GM19035 (cell line): ENCODE measurements around the gene TRIM51.
"Not testable (repeated sequence)": the region's sequence is repeated elsewhere in the genome, so short reads cannot be mapped to it uniquely, and the experiment has no call there.

Experiments
- ATAC-seq: cut with Tn5 transposase; IDR thresholded peaks from one replicate; pipeline ENCODE4 v1.9.1; 2021; ENCODE audit not compliant: unreplicated experiment

TRIM51 gene, protein sequence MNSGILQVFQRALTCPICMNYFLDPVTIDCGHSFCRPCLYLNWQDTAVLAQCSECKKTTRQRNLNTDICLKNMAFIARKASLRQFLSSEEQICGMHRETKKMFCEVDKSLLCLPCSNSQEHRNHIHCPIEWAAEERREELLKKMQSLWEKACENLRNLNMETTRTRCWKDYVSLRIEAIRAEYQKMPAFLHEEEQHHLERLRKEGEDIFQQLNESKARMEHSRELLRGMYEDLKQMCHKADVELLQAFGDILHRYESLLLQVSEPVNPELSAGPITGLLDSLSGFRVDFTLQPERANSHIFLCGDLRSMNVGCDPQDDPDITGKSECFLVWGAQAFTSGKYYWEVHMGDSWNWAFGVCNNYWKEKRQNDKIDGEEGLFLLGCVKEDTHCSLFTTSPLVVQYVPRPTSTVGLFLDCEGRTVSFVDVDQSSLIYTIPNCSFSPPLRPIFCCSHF

DNA sequence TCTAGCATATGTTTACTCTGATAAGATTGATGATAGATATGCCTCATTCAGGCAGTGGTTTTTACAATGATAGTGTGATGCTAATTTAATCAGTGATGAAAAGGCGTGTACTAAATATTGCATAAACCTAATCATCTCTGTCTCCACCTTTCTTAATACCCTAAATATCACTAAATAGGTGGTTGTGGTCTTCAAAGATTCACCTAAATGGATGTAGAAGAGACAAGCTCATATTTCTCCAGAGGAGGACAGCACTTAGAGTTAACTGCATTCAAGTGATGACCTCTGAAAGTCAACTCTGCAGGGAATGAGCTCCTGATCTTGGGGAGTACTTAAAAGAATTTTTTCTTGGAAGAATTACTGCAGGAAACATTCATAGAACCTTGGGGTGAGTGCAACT, at the start of gene TRIM51:
Gene TRIM51 (plus strand): TSS at position 301 of the 400 bp plus-strand sequence. CDS start 2,132 bp downstream, outside the sequence.
- not testable (repeated sequence) for ATAC-seq

DNA sequence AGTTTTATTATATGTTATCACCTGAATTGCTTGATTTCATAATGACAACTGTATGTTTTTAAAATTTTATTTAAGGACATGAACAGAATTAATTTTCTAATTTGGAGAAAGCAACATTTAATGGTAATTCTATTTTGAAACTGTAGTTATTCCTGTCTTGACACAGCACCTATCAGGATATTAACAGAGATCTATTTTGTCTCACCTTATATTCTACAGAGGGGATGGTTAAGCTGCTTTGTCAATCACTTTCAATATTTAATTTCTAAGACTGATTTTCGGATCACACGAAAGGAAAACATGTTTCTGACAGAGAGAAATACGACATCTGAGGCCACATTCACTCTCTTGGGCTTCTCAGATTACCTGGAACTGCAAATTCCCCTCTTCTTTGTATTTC, 44.6 kb upstream of the TRIM51 start, which contains the start of gene OR5D16:
Gene OR5D16 (plus strand): TSS at position 301 of the 400 bp plus-strand sequence. CDS start 0 bp downstream, at position 301.
- ATAC-seq, result no peak

DNA sequence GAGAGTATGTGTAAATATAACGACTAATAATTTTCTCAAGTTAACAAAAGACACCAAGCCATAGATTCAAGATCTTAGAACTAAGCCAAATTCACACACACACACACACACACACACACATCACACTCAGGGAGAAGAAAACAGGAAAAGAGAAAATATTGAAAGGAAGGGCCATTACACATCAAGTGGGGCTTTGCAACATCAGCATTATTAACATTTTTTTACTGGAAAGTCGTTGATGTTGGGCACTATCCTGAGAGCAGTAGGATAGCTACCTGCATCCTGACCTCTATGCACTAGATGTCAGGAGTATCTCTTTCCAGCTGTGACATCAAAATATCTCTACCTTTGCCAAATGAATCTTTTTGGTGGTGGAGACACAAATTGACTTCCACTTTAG, 35.6 kb upstream of the TRIM51 start:
- ATAC-seq, result no peak

DNA sequence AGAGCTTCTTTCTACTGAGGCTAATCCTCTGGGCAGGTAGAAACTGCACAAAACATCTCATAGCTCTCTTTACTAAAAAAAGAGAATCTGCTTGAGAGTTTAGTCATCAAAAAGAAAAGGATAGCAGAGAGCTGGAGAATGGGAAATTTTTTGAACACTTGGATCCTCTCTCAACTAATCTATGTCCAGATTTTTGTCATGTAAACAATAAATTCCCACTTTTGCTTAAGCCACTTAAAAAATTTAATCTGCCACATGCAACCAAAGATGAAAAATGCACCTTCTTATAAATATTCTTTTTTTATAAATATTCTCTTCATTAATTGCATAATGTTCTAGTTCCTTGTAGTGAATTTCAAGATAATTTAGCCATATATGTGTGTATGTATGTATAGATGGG, 34.1 kb upstream of the TRIM51 start:
- ATAC-seq, result no peak

DNA sequence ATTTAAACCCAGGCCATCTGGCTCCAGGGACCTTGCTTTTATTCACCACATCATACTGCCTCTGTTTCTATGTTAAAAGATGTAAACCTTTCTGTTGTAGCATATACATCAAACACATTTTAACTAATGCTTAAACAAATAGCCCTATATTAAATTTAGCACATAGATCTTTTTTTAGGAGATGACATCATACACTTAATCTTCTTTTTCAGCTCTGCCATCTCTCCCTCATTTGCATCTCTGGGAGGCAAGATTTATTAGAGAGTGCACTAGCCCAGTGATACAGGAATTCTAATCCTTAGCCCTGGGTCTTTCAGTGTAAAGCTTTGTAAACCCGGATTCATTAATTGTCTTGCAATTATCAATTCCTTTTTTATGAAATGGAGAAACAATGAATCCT, 31.0 kb upstream of the TRIM51 start:
- ATAC-seq, result no peak

DNA sequence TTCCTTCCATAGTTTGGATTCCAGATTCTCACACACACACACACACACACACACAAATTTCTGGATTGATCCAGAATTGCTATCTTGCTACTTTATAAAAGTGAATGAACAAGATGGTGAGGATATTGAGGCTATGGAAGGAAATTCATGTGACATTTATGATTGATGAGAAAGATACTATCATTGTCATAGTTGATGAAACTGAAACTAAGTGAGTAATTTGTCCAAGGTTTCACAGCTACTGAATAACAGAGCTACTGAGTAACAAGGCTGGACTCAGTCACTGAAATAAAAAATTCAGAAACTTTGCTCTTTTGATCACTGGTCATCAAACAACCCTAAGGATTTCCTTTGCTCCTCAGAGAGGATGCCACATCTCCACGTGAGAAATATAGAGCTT, 28.4 kb upstream of the TRIM51 start:
- ATAC-seq, result no peak

DNA sequence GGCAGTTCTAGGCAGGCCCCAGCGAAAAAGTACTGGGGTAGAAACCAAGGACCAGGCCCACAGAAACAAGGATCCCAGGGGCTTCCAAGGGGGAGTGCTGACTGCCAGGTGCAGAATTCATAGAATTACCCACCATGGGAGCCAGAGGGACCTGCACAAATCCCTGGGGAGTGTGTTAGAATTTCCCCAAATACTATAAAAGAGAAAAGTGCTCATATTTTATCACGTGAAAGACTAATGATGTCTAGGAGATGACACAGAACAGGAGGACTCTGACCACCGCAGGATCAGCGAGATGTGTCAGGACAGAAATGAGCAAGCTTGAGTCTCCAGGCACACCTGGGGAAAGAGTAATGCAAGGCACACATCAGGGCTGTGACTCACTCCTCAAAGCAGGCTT, 15.7 kb upstream of the TRIM51 start:
- not testable (repeated sequence) for ATAC-seq

DNA sequence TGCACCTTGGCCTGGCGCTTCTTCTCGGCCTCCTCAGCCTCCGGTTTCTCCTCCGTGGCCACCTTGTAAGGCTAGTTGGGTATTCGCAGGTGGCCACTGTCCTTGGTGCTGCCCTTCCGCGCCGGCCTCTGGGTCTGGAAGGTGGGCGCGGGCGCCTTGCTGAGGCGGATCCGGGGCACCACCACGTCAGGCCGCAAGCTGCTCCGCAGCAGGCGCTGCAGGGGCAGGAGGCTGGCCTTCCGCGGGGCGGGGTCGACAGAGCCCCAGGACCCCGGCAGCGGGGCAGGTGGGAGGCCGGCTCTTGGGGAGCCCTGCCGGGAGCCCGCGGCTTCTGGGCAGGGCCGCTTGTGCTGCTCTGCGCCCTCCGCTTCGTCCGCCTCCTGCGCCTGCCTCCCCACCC, 10.4 kb upstream of the TRIM51 start:
- ATAC-seq, result not testable (repeated sequence)

DNA sequence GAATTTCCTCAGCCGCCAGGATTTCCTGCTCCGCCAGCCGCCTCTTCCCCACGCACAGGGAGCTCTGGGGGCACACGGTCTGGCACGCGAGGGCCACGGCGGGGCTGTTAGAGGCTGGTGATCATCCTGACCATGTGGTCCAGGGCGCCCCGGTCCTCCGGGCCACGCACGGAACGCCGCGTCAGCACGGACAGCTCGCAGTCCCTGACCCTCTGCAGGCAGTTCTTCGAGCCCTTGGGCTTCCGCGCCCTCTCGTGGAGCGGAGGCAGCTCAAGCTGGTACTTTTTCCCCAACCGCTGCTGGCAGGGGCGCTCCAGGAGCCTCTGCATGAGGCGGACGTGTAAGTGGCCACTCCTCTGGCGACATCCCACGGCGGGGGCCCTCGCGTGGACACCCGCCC, 10.0 kb upstream of the TRIM51 start:
- not testable (repeated sequence) for ATAC-seq

DNA sequence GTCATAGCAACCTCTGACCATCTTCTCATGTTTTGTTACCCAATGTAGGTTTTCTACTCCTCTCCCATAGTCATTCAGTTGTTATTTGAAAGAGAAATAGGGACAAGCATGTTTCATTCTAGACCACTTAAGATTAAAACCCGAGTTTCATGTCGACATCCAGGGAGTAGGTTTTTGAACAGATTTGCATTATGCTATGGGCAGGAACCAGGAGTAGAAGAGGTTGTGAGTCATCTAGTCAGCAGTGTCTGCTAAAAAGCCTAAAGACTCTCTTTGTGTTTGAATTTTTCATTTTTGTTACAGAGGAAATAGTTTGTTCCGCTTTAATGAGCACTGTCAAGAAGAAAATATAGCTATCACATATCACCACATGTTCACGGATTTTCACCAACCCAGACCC, 1.9 kb downstream of the TRIM51 start:
- not testable (repeated sequence) for ATAC-seq

DNA sequence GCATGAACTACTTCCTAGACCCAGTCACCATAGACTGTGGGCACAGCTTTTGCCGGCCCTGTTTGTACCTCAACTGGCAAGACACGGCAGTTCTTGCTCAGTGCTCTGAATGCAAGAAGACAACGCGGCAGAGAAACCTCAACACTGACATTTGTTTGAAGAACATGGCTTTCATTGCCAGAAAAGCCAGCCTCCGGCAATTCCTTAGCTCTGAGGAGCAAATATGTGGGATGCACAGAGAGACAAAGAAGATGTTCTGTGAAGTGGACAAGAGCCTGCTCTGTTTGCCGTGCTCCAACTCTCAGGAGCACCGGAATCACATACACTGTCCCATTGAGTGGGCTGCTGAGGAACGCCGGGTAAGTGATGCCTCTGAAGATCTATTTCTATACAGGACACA, 2.4 kb downstream of the TRIM51 start:
- not testable (repeated sequence) for ATAC-seq

DNA sequence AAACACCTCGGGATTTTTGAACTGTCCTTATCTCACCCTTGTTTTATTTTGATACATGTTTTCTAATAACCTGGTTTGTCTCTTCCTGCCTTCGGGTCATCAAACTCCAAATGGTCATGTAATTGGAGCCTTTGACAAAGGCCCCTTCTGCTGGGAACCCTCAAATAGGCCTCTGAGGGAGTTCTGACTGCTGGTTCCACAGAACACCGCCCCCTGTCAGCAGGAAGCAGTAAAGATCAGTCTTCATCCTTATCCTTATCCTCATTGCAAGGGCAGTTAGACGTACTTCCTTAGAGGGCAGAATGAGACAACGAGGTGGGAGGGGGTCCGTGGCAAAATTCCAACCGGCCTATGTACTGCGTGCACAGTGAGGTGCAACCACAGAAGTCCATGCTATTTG, 12.1 kb downstream of the TRIM51 start:
- ATAC-seq, result no peak

DNA sequence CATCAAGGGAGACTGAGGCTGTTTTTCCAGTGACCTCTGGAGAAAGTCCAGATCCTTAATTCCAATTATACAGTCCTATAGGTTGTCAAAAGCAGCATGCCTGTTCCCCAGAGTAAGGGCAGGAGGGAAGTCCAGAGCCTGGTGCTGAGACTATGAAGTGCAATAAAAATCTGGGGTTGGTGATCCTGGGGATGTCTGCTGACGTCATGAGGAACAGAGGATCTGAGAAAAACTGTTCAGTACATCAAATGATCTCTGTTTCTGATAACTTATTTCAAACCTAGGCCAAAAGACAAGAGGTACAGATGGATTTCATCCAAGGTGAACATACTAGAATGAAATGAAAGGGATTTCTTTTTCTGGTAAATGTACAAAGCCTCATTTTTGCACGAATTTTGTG, 19.2 kb downstream of the TRIM51 start:
- ATAC-seq, result no peak

DNA sequence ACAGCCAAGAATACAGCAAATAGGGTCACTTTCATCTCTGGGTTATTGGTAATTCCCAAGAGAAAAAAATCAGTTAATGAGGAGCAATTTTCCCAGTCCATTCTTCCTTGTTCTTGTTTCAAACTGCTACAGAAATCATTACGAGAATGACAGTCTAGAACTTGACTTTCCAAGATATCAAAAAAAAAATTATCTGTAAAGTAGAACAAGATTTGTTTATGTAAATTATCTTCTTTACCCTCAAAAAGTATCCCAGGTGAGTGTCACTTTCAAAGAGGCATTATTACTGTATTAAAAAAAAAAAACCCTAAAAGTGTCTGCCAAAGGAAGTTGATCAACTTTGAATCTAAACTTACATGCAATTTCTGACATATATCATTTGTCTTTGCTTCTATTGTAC, 31.4 kb downstream of the TRIM51 start, which contains the start of gene OR5W2:
Gene OR5W2 (minus strand): TSS at position 101 of the 400 bp plus-strand sequence. CDS start 0 bp downstream, at position 101.
- no peak for ATAC-seq

DNA sequence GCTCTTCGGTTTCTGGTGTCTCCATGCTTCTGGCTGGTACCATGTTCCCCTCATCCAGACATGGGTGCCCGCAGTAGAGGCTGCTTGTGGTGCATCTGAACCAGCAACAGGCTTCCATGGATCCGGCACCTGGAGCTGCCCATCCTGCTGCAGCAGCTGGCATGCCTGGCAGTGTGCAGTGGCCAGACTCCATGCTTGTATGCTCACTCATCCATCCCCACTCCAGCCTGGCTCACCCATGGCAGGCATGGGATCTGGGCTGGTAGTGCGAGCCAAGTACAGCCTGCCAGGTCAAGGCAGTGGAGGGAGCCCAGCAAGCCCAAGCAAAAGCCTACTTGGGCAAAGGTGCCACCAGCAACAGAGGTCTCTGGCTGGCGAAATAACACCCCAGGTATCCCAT, 37.4 kb downstream of the TRIM51 start:
- no peak for ATAC-seq

DNA sequence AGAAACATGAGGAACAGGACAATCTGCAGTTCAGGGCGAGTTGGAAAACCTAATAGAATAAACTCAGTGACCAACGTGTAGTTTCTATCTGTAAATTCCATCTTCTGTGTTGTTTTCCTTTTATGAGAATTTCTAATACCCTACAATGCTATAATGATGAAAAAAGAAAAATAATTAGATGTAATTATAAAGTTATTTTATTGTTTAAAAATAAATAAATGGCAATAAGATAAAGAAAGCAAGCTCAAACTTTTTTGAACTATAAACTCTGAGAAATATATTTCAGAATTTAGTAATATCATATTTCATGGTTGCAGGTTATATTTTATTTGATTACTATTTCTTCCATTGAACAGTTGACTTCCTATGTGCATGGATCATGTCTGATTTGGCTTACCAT, 53.2 kb downstream of the TRIM51 start, which contains the start of gene OR5I1:
Gene OR5I1 (minus strand): TSS at position 101 of the 400 bp plus-strand sequence. CDS start 0 bp downstream, at position 101.
- ATAC-seq, result no peak
